ENCODE data around the gene RPL22.
A peak's percentile ranks its signal among the peaks of the same experiment; 100 is the strongest.

Gene RPL22

DNA sequence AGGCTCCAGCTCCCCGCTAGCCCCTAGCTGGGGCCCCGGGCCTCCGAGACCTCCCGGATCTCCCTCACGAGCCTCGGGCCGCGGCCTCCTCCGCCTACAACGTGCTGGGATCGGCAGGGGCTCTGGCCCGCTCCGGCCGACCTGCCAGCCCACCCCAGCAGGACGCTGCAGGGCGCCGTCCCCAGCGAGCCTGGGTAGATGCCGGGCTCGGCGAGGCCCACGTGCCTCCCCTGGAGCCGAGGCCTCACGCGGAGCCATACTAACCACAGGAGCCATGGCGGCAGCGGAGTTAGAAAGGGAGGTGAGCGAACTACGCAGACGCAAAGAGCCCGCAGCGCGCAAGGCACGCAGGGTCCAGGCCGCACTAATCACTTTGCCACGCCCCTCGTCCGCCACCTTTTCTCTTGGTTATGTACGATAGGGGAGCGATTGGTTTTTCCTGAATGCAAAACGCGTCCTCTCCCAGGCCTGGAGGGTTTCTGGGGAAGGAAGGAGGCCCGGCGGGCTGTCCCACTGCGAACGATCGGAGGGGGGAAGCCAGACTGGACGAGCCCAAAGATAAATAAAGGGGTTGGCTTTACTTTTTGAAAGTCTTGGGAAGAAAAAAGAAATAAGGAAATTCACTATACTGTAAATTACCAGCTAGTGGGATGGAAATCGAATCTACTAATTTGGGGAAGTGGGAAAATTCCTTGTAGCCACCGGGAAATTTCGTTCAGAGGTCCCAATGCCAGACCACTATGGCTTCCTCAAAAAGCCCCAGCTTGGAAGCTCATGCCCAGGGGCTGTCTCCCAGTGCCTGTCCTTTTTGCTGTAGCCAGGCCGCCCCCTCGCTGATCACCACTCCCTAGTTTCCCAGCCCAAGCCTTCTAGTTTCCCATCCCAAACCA, at the start of gene RPL22:
TSS of gene RPL22 (minus strand) at position 298 of the 890 bp plus-strand sequence. CDS start at position 276, 22 bp downstream.
- Histone ChIP-seq H3K27ac (ENCODE audit: low read length) (peak within 1 kb of the TSS; percentile 80), H3K9ac (ENCODE audit: low read length) (peak within 1 kb of the TSS; percentile 93)

DNA sequence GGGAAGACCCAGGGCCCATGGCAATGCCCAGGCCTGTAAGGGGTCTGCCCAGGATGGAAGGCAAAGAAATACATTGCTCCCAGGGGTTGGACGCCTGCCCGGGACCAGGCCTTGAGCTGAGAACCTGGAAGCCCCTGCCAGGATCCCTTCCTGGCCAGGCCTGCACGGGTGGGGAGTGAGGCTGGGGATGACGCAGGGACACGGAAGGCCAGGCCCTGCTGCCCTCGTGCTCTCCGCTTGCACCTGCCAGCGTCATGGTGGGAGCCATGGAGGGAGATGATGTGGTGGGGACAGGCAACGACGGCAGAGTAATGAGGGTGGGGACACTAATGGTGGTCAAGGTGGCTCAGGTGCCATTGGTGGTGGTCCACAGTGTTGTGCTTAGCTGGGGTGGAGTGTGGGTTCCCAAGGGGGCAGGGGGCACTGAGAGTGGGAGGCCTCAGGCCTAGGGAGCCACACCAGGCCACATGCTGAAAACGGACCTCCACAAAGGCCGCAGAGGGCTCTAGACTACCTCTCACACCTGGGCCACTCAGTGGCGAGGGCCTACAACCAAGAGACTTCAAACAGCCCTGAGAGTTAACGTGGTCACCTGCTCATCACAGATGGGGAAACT, 48.9 kb upstream of the RPL22 start:
- peaks cover 12% of the 10 kb centered on the region for H3K4me1 ChIP-seq (ENCODE audit: control insufficient read depth, low read depth, low read length)
- no peak overlapping the region for H3K4me3 ChIP-seq (ENCODE audit: low read length)
- no peak overlapping the region for H3K27ac ChIP-seq (ENCODE audit: low read length)
- H3K9ac ChIP-seq (ENCODE audit: low read length): no peak overlapping the region
- H3K27me3 ChIP-seq (ENCODE audit: control insufficient read depth, insufficient read depth, low read length): peaks cover 40% of the 10 kb centered on the region
- H3K9me3 ChIP-seq (ENCODE audit: control insufficient read depth, low read depth, low read length): no peaks in the 10 kb centered on the region
- no peaks in the 10 kb centered on the region for H3K36me3 ChIP-seq (ENCODE audit: control insufficient read depth, low read depth, low read length)

More for the DNA sequence above, at the start of gene RPL22:
- no peaks in the 10 kb centered on the region for H3K27me3 ChIP-seq (ENCODE audit: control insufficient read depth, insufficient read depth, low read length)
- no peaks in the 10 kb centered on the region for H3K9me3 ChIP-seq (ENCODE audit: control insufficient read depth, low read depth, low read length)
- H3K36me3 ChIP-seq (ENCODE audit: control insufficient read depth, low read depth, low read length): peaks cover 21% of the 10 kb centered on the region
- H3K4me1 ChIP-seq (ENCODE audit: control insufficient read depth, low read depth, low read length): peaks cover 17% of the 10 kb centered on the region
- peak within 1 kb of the TSS; percentile 86 for H3K4me3 ChIP-seq (ENCODE audit: low read length)

DNA sequence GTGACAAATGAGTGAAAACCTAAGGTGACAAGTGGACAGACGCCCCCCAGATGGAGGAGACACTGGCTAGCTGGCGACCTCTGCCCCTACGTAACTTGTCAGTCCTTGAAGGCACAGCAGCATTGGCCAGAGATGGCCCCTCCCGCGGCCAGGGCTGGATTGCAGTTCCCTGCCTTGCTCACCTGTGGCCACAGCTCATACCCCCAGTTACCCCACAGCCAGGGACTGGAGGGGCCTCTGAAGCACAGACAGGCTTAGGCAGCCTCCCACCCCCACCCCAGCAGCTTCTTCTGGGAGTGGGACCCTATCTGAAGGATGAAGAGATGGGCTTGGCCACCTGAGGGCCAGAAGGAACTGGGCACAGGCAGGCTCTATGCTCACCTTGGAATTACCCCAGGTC, 48.3 kb upstream of the RPL22 start:
- Histone ChIP-seq H3K9ac (ENCODE audit: low read length) (no peak overlapping the region), H3K27ac (ENCODE audit: low read length) (no peak overlapping the region), H3K36me3 (ENCODE audit: control insufficient read depth, low read depth, low read length) (no peaks in the 10 kb centered on the region), H3K9me3 (ENCODE audit: control insufficient read depth, low read depth, low read length) (no peaks in the 10 kb centered on the region), H3K4me3 (ENCODE audit: low read length) (no peak overlapping the region), H3K4me1 (ENCODE audit: control insufficient read depth, low read depth, low read length) (peaks cover 18% of the 10 kb centered on the region), H3K27me3 (ENCODE audit: control insufficient read depth, insufficient read depth, low read length) (peaks cover 46% of the 10 kb centered on the region)

DNA sequence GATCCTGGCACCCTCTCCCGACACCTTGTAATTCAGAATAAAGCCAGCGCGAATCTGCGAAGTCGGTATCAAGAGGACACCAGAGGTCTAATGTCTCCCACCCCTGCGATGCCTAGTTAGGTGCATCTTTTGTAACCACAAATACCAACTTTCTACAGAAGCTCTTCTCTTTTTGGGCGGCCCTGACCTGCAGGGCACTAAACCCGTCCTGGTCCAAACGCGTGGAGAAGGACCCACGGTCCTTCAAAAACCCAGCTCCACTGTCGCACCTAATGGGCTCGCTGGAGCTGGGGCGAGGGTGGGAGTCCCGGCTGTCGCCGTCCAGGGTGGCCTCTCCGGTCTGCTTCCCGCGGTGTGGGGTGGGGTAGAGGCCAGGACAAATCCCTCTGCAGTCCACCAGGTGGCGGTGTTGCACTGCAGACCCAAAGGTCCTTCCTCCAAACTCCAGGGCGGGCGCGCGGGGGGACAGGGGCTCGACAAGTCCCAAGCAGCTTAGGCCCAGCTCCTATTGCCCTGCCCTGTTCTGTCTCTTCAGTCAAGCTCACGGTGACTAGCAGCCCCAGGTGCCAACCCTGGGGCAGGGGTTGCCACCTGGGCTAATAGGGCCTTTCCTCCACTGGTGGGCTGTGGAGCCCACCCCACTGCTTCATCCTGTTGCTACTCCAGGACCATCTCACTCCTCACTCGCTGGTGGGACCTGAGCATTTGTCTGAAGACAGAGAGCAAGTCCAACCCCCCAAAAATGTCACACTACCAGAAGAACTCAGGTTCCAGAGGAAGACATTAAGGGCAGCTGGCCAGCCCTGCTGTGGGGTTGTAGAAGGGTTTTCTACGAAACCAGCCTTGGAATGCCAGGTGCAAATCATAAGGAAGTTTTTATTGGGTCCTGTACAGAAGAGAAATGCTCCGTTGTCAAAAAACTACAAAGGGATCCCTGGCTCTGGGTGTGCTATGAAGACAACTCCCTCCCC, 47.4 kb upstream of the RPL22 start:
- H3K36me3 ChIP-seq (ENCODE audit: control insufficient read depth, low read depth, low read length): no peaks in the 10 kb centered on the region
- peaks cover 18% of the 10 kb centered on the region for H3K4me1 ChIP-seq (ENCODE audit: control insufficient read depth, low read depth, low read length)
- H3K27ac ChIP-seq (ENCODE audit: low read length): no peak overlapping the region
- H3K27me3 ChIP-seq (ENCODE audit: control insufficient read depth, insufficient read depth, low read length): peaks cover 46% of the 10 kb centered on the region
- H3K4me3 ChIP-seq (ENCODE audit: low read length): peak overlapping the region; percentile 86
- peak overlapping the region; percentile 43 for H3K9ac ChIP-seq (ENCODE audit: low read length)
- no peaks in the 10 kb centered on the region for H3K9me3 ChIP-seq (ENCODE audit: control insufficient read depth, low read depth, low read length)

DNA sequence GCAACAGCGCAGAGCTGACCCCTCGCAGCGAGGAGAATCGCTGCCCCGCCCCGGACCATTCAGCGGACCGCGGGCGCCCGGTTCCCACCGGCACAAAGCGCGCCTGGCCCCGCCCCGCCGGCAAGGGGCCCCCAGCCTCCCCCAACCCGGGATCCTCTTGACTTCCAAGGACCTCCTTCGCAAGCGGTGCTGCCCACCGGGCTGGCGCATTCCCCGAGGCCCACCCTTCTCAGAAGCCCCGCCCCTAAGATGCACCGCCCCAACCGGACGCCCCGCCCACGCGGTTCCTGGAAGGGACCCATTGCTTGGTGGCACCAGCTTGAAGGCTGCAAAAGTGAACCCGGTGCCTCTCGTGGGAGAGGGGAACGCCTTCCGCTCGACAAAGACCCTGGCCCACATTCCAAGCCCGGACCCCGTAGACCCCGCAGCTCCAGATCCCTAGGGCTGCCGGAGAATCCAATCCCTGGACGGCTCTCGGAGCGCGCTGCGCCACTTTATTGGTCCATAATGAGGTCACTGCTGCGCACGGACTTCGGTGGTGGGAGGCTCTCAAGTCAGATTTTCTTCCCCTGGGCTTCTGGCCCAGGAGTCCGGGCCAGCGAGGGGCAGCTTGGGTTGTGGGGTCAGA, 46.6 kb upstream of the RPL22 start:
- Histone ChIP-seq H3K9ac (ENCODE audit: low read length) (peak overlapping the region; percentile 43), H3K27me3 (ENCODE audit: control insufficient read depth, insufficient read depth, low read length) (peaks cover 39% of the 10 kb centered on the region), H3K4me3 (ENCODE audit: low read length) (peak overlapping the region; percentile 86)

GRCh38 chr1:6245086-6245868, 45.9 kb upstream of the RPL22 start:
- Histone ChIP-seq H3K4me3 (ENCODE audit: low read length) (peak overlapping the region; percentile 86), H3K9ac (ENCODE audit: low read length) (peak overlapping the region; percentile 3), H3K27ac (ENCODE audit: low read length) (no peak overlapping the region), H3K36me3 (ENCODE audit: control insufficient read depth, low read depth, low read length) (no peaks in the 10 kb centered on the region), H3K4me1 (ENCODE audit: control insufficient read depth, low read depth, low read length) (peaks cover 30% of the 10 kb centered on the region), H3K9me3 (ENCODE audit: control insufficient read depth, low read depth, low read length) (no peaks in the 10 kb centered on the region), H3K27me3 (ENCODE audit: control insufficient read depth, insufficient read depth, low read length) (peaks cover 32% of the 10 kb centered on the region)

More for the DNA sequence above, 46.6 kb upstream of the RPL22 start:
- no peaks in the 10 kb centered on the region for H3K9me3 ChIP-seq (ENCODE audit: control insufficient read depth, low read depth, low read length)
- no peak overlapping the region for H3K27ac ChIP-seq (ENCODE audit: low read length)
- peaks cover 23% of the 10 kb centered on the region for H3K4me1 ChIP-seq (ENCODE audit: control insufficient read depth, low read depth, low read length)
- no peaks in the 10 kb centered on the region for H3K36me3 ChIP-seq (ENCODE audit: control insufficient read depth, low read depth, low read length)

GRCh38 chr1:6244401-6245049, 45.1 kb upstream of the RPL22 start:
- Histone ChIP-seq H3K4me1 (ENCODE audit: control insufficient read depth, low read depth, low read length) (peaks cover 38% of the 10 kb centered on the region), H3K27ac (ENCODE audit: low read length) (no peak overlapping the region), H3K36me3 (ENCODE audit: control insufficient read depth, low read depth, low read length) (no peaks in the 10 kb centered on the region), H3K4me3 (ENCODE audit: low read length) (peak overlapping the region; percentile 86), H3K9me3 (ENCODE audit: control insufficient read depth, low read depth, low read length) (no peaks in the 10 kb centered on the region), H3K9ac (ENCODE audit: low read length) (peak overlapping the region; percentile 42), H3K27me3 (ENCODE audit: control insufficient read depth, insufficient read depth, low read length) (peaks cover 26% of the 10 kb centered on the region)

DNA sequence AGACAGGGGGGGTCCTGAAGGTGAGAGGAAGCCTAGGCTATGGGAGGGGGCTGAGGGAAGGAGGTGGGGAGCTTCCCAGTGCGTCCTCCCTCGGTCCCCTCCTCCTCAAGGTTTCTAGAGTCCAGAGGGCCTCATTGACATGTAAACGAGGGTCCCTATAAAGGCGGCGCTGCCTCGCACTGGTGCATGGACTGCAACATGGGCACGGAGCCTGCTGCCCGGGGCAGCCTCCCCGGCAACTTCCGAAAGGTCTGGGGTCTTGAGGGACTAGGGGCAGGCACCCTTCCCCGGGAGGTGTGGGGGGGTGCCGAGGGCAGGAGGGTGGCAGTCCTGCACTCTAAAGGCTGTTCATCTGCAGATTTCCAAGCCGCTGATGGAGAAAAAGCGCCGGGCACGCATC, 44.6 kb upstream of the RPL22 start, which contains the start of gene HES3:
TSS of gene HES3 (plus strand) at position 187 of the 400 bp plus-strand sequence. CDS start at position 374, 187 bp downstream.
- H3K4me1 ChIP-seq (ENCODE audit: control insufficient read depth, low read depth, low read length): peaks cover 41% of the 10 kb centered on the region
- no peaks in the 10 kb centered on the region for H3K9me3 ChIP-seq (ENCODE audit: control insufficient read depth, low read depth, low read length)
- H3K27me3 ChIP-seq (ENCODE audit: control insufficient read depth, insufficient read depth, low read length): peaks cover 25% of the 10 kb centered on the region
- peak within 1 kb of the TSS; percentile 86 for H3K4me3 ChIP-seq (ENCODE audit: low read length)
- H3K36me3 ChIP-seq (ENCODE audit: control insufficient read depth, low read depth, low read length): no peaks in the 10 kb centered on the region
- H3K27ac ChIP-seq (ENCODE audit: low read length): no peak within 1 kb of the TSS
- peak within 1 kb of the TSS; percentile 42 for H3K9ac ChIP-seq (ENCODE audit: low read length)

GRCh38 chr1:6243053-6243834, 43.8 kb upstream of the RPL22 start:
- H3K27me3 ChIP-seq (ENCODE audit: control insufficient read depth, insufficient read depth, low read length): peaks cover 18% of the 10 kb centered on the region
- H3K9ac ChIP-seq (ENCODE audit: low read length): no peak overlapping the region
- peak overlapping the region; percentile 86 for H3K4me3 ChIP-seq (ENCODE audit: low read length)
- no peaks in the 10 kb centered on the region for H3K36me3 ChIP-seq (ENCODE audit: control insufficient read depth, low read depth, low read length)
- H3K4me1 ChIP-seq (ENCODE audit: control insufficient read depth, low read depth, low read length): peaks cover 49% of the 10 kb centered on the region
- no peaks in the 10 kb centered on the region for H3K9me3 ChIP-seq (ENCODE audit: control insufficient read depth, low read depth, low read length)
- H3K27ac ChIP-seq (ENCODE audit: low read length): no peak overlapping the region

Measured in iPS-18a (cell line).